Measurements from ENCODE around the gene SHISA6.

- TF ChIP-seq CTCF (IDR thresholded peaks at IDR 0.05; ENCODE audit: insufficient read depth, low read length, poor library complexity, severe bottlenecking) (no peak), EZH2phosphoT487 (conservative IDR thresholded peaks at IDR 0.05; ENCODE audit: low read length) (no peak)
Observed at GRCh38 chr17:11242411-11242810, 1.4 kb downstream of the SHISA6 start.

Data from SU-DHL-6 (cell line).